HEK293 (cell line): ENCODE results near the gene ZNF821.

Experiments used
- CTCF ChIA-PET: fragments of 350-600 bp; formaldehyde crosslinking; extraction: SDS; loops from one replicate; lab custom pipeline; 2021; ENCODE audit warnings: antibody characterized with exemption; lab: Yijun Ruan, JAX
- POLR2A ChIA-PET: fragments of 300-600 bp; formaldehyde crosslinking; extraction: SDS; loops from one replicate; lab custom pipeline; 2020; ENCODE audit warnings: antibody characterized with exemption, inconsistent platforms; lab: Yijun Ruan, JAX
- H3K27ac ChIP-seq: fragments of 200-500 bp; sonication (Bioruptor generic); 2 replicates; pipeline ENCODE4 v1.5.1; 2014; ENCODE audit warnings: low read depth, low read length, control low read depth, inconsistent platforms; ENCODE audit errors: extremely low read depth
- H3K36me3 ChIP-seq, 2 experiments: fragments of 200-500 bp in 1 of 2; sonication (Bioruptor generic) in 1 of 2; 1 replicate in 1 of 2; 2 replicates in 1 of 2; pipeline ENCODE4 v1.5.1; 2014 to 2017; ENCODE audit warnings: inconsistent platforms in 2 of 2, low read length in 2 of 2; ENCODE audit not compliant: control insufficient read depth in 2 of 2, insufficient read depth in 1 of 2
- H3K4me1 ChIP-seq: fragments of 200-500 bp; sonication (Bioruptor generic); 2 replicates; pipeline ENCODE4 v1.5.1; 2014; ENCODE audit warnings: mild to moderate bottlenecking, low read length, inconsistent platforms; ENCODE audit not compliant: control insufficient read depth, insufficient read depth
- H3K4me3 ChIP-seq: 2 replicates; pipeline ENCODE4 v1.5.1; 2011; ENCODE audit warnings: low read depth, mild to moderate bottlenecking, control low read depth, low read length, moderate library complexity
- H3K9me3 ChIP-seq: fragments of 200-500 bp; sonication (Bioruptor generic); 2 replicates; pipeline ENCODE4 v1.5.1; 2014; ENCODE audit warnings: low read depth, low read length, inconsistent platforms; ENCODE audit not compliant: control insufficient read depth, insufficient read depth
- GLIS2 ChIP-seq: fragments of 450-650 bp; formaldehyde crosslinking; IDR thresholded peaks from 2 replicates; pipeline ENCODE4 v1.5.1; 2016; ENCODE audit warnings: missing biosample characterization, missing genetic modification characterization
- OSR2 ChIP-seq: fragments of 450-650 bp; formaldehyde crosslinking; IDR thresholded peaks from 2 replicates; pipeline ENCODE4 v1.5.1; 2016; ENCODE audit warnings: missing biosample characterization, missing genetic modification characterization
- PATZ1 ChIP-seq: fragments of 450-650 bp; formaldehyde crosslinking; IDR thresholded peaks from 2 replicates; pipeline ENCODE4 v1.5.1; 2016; ENCODE audit warnings: missing biosample characterization, missing genetic modification characterization
- PRDM2 ChIP-seq: fragments of 450-650 bp; formaldehyde crosslinking; IDR thresholded peaks from 2 replicates; pipeline ENCODE4 v1.5.1; 2016; ENCODE audit warnings: missing biosample characterization, missing genetic modification characterization, borderline replicate concordance
- REPIN1 ChIP-seq: fragments of 450-650 bp; formaldehyde crosslinking; IDR thresholded peaks from 2 replicates; pipeline ENCODE4 v1.5.1; 2017; ENCODE audit warnings: missing biosample characterization, missing genetic modification characterization, low read depth
- ZBTB11 ChIP-seq: fragments of 450-650 bp; formaldehyde crosslinking; conservative IDR thresholded peaks from 2 replicates; pipeline ENCODE4 v1.5.1; 2016; ENCODE audit warnings: low read depth, missing biosample characterization, missing genetic modification characterization
- ZBTB17 ChIP-seq: fragments of 450-650 bp; formaldehyde crosslinking; IDR thresholded peaks from 2 replicates; pipeline ENCODE4 v1.5.1; 2016; ENCODE audit warnings: missing biosample characterization, missing genetic modification characterization
- ZEB2 ChIP-seq: fragments of 450-650 bp; formaldehyde crosslinking; IDR thresholded peaks from 2 replicates; pipeline ENCODE4 v1.5.1; 2016; ENCODE audit warnings: missing biosample characterization, missing genetic modification characterization
- ZFP41 ChIP-seq: fragments of 450-650 bp; formaldehyde crosslinking; IDR thresholded peaks from 2 replicates; pipeline ENCODE4 v1.5.1; 2016; ENCODE audit warnings: missing biosample characterization, missing genetic modification characterization, borderline replicate concordance
- ZNF121 ChIP-seq: fragments of 450-650 bp; formaldehyde crosslinking; IDR thresholded peaks from 2 replicates; pipeline ENCODE4 v1.5.1; 2016; ENCODE audit warnings: missing biosample characterization, missing genetic modification characterization
- ZNF174 ChIP-seq: fragments of 450-650 bp; formaldehyde crosslinking; IDR thresholded peaks from 2 replicates; pipeline ENCODE4 v1.5.0; 2017; ENCODE audit warnings: missing biosample characterization, mild to moderate bottlenecking, missing genetic modification characterization
- ZNF211 ChIP-seq: fragments of 450-650 bp; formaldehyde crosslinking; IDR thresholded peaks from 2 replicates; pipeline ENCODE4 v1.5.1; 2016; ENCODE audit warnings: low read depth, missing biosample characterization, missing genetic modification characterization
- ZNF221 ChIP-seq: fragments of 450-650 bp; formaldehyde crosslinking; IDR thresholded peaks from 2 replicates; pipeline ENCODE4 v1.5.1; 2017; ENCODE audit warnings: missing biosample characterization, missing genetic modification characterization, borderline replicate concordance
- ZNF280D ChIP-seq: fragments of 450-650 bp; formaldehyde crosslinking; IDR thresholded peaks from 2 replicates; pipeline ENCODE4 v1.5.1; 2016; ENCODE audit warnings: missing biosample characterization, missing genetic modification characterization
- ZNF302 ChIP-seq: fragments of 450-650 bp; formaldehyde crosslinking; IDR thresholded peaks from 2 replicates; pipeline ENCODE4 v1.5.1; 2016; ENCODE audit warnings: missing biosample characterization, missing genetic modification characterization, low read depth
- ZNF391 ChIP-seq: fragments of 450-650 bp; formaldehyde crosslinking; IDR thresholded peaks from 2 replicates; pipeline ENCODE4 v1.5.1; 2016; ENCODE audit warnings: low read depth, missing biosample characterization, missing genetic modification characterization, borderline replicate concordance
- ZNF48 ChIP-seq: fragments of 450-650 bp; formaldehyde crosslinking; IDR thresholded peaks from 2 replicates; pipeline ENCODE4 v1.5.1; 2016; ENCODE audit warnings: missing biosample characterization, missing genetic modification characterization
- ZNF600 ChIP-seq: fragments of 450-650 bp; formaldehyde crosslinking; IDR thresholded peaks from 2 replicates; pipeline ENCODE4 v1.5.1; 2016; ENCODE audit warnings: missing biosample characterization, missing genetic modification characterization
- ZNF701 ChIP-seq: fragments of 450-650 bp; formaldehyde crosslinking; IDR thresholded peaks from 2 replicates; pipeline ENCODE4 v1.5.1; 2016; ENCODE audit warnings: missing biosample characterization, missing genetic modification characterization

The ZNF821 gene

GRCh38 chr16:71894229-71894920 lies 10.4 kb upstream of the ZNF821 start (continued):
- TF ChIP-seq ZNF391 = peak; percentile 51; the same call in 1 of the 2 replicates
- 0 out of 2 replicates have a peak, but pooled peaks have one; percentile 27 for TF ChIP-seq ZBTB11 (tag by site-specific recombination)
- peak; percentile 15; the same call in 1 of the 2 replicates for TF ChIP-seq ZEB2 (tag by site-specific recombination)
- TF ChIP-seq PATZ1 (tag by site-specific recombination) = peak; percentile 8; the same call in 1 of the 2 replicates
- 0 out of 2 replicates have a peak, but pooled peaks have one; percentile 16 for TF ChIP-seq ZNF600
- TF ChIP-seq ZBTB17 (tag by site-specific recombination) = peak; percentile 94
- no peak for TF ChIP-seq ZNF174 (tag by site-specific recombination)
- TF ChIP-seq, all 188 proteins: peak for 17

- Histone ChIP-seq H3K4me3 (peak overlapping the region; percentile 55), H3K27ac (no peak overlapping the region), H3K9me3 (no peaks in the 10 kb centered on the region), H3K4me1 (0 out of 2 replicates have a peak, but pooled peaks cover 2% of the 10 kb centered on the region), H3K36me3 (peaks cover 5 to 7% of the 10 kb centered on the region in 2 experiments; a peak in 2 of 3 replicates)
- CTCF ChIA-PET = interaction anchor here (0.7 kb wide), 2 partner anchors 11 to 19 kb away, joined by 3 read pairs; no protein-coding TSS in a partner anchor
- POLR2A ChIA-PET = interaction anchor here (1.0 to 6.0 kb wide), 4 partner anchors 8 to 68 kb away, joined by 3 to 51 read pairs (median 6); partner anchors contain the start of gene ZNF821
- TF ChIP-seq REPIN1 (no peak), ZNF211 (tag by site-specific recombination) (no peak), ZNF302 (tag by site-specific recombination) (no peak), GLIS2 (tag by site-specific recombination) (no peak), ZNF121 (no peak), ZNF701 (no peak), PRDM2 (tag by site-specific recombination) (no peak), ZNF221 (tag by site-specific recombination) (no peak), ZNF280D (no peak), ZFP41 (tag by site-specific recombination) (no peak), ZNF48 (tag by site-specific recombination) (no peak), OSR2 (tag by site-specific recombination) (no peak)
Measured at GRCh38 chr16:71893888-71894228, 9.9 kb upstream of the ZNF821 start.
